Measurements from ENCODE around the gene CDX2.

DNA sequence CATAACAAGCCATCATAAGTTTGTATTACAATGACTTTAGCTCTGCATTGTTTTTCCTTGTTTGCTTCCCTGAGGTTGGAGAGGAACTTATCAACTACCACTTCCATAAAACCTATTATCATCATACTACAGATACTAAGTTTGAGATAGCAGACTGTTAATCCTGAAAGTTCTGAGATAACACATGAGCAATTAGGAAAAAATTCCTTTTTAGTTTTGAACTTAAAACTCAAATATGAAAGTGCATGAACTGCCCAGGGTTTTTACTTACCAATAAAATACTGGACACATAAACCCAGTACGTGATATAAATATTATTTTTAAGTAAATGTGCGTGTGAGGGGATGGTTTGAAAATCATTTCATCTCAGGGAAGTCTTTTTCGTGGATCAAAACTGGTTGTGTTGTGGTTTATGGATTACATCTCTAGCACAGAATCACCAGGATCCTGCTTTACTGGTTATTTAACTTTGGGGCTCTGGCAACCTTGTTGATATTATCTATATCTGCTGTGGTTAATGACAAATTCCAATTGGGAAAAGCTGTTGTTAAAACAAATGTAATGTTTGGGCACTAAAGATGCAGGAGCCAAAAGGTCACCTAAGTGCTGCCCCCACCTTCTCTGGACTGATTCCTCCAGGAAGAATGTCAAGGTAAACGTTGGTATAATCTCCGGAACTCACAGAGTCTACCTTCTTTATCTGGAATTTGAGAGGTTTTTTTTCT, 12.4 kb downstream of the CDX2 start:
- TF ChIP-seq CTCF (IDR thresholded peaks at IDR 0.05) (no peak), POLR2A (IDR thresholded peaks at IDR 0.05) (no peak), POLR2AphosphoS5 (IDR thresholded peaks at IDR 0.05) (no peak), EP300 (IDR thresholded peaks at IDR 0.05; ENCODE audit: low read depth) (no peak)
